Thoracic aorta (tissue), 2 donors: ENCODE data around the gene LRRC28. TPM values are rescaled to one million over a fixed set of nuclear protein-coding genes. Genes with fewer than 3 reads are reported as not detected.

Experiments used
- ATAC-seq: fragments of 150-250 bp; one replicate; pipeline ENCODE4 v1.8.0; 2017; ENCODE audit warnings: low read depth; ENCODE audit not compliant: insufficient number of reproducible peaks, low FRiP score
- DNase-seq: peaks from one replicate; pipeline ENCODE4 v3.0.0-alpha.2; 2020; ENCODE audit warnings: low spot score
- H3K27ac ChIP-seq, 2 donors: fragments of 200-600 bp; sonication (generic); 1 replicate in 1 of 2; 2 replicates in 1 of 2; pipeline ENCODE4 v1.5.1; 2016; ENCODE audit warnings: mild to moderate bottlenecking in 2 of 2, moderate library complexity in 2 of 2
- H3K27me3 ChIP-seq: fragments of 200-600 bp; sonication (generic); replicated peaks from 2 replicates; pipeline ENCODE4 v1.6.0; 2016; ENCODE audit warnings: mild to moderate bottlenecking; ENCODE audit not compliant: insufficient read depth
- H3K36me3 ChIP-seq: fragments of 200-600 bp; sonication (generic); one replicate; pipeline ENCODE4 v1.5.1; 2016
- H3K4me1 ChIP-seq, 2 donors: fragments of 200-600 bp; sonication (generic); 1 replicate in 1 of 2; 2 replicates in 1 of 2; pipeline versions ENCODE4 v1.5.1 to v1.6.0; 2016; ENCODE audit warnings: low read depth in 2 of 2, mild to moderate bottlenecking in 1 of 2; ENCODE audit not compliant: control insufficient read depth in 1 of 2
- H3K4me3 ChIP-seq: fragments of 200-600 bp; sonication (generic); 2 replicates; pipeline ENCODE4 v1.5.1; 2016; ENCODE audit warnings: mild to moderate bottlenecking
- H3K9me3 ChIP-seq: fragments of 200-600 bp; sonication (generic); 2 replicates; pipeline ENCODE4 v1.5.1; 2016
- CTCF ChIP-seq: fragments of 200-600 bp; sonication (generic); IDR thresholded peaks from one replicate; pipeline ENCODE4 v1.5.1; 2019; ENCODE audit warnings: antibody characterized with exemption
- total RNA-seq, 2 donors: library from RNA; depleted of rRNA; stranded (reverse); fragments of >200 nt; gene quantifications; one replicate each; pipeline versions ENCODE4 v1.1.0 to v1.2.3, GENCODE V29; 2016

Gene LRRC28
- total RNA-seq, 2 donors from 2014 or later: 30.1 to 35.3 TPM

- H3K4me3 ChIP-seq: no peak overlapping the region
- no peaks in the 10 kb centered on the region for H3K9me3 ChIP-seq
- no peak for TF ChIP-seq CTCF
- H3K4me1 ChIP-seq: peaks cover 18 to 42% of the 10 kb centered on the region in 2 donors
- DNase-seq (no peak), ATAC-seq (no peak)
- peak overlapping the region; percentile 69 for H3K27ac ChIP-seq
- H3K27me3 ChIP-seq: no peaks in the 10 kb centered on the region
- H3K36me3 ChIP-seq: no peaks in the 10 kb centered on the region
Observed at GRCh38 chr15:99406716-99407487, 155.6 kb downstream of the LRRC28 start.

- no peak for DNase-seq
- ATAC-seq: no peak
- H3K36me3 ChIP-seq: no peaks in the 10 kb centered on the region
- H3K27me3 ChIP-seq: no peaks in the 10 kb centered on the region
- H3K4me3 ChIP-seq: no peak overlapping the region
- no peaks in the 10 kb centered on the region for H3K9me3 ChIP-seq
- H3K4me1 ChIP-seq: peaks cover 15 to 34% of the 10 kb centered on the region in 2 donors
- H3K27ac ChIP-seq: peak overlapping the region; percentile 69
- TF ChIP-seq CTCF: no peak
Observed at GRCh38 chr15:99407716-99408115, 156.4 kb downstream of the LRRC28 start.

GRCh38 chr15:99408236-99409096 is 157.2 kb downstream of the LRRC28 start:
- DNase-seq (no peak), ATAC-seq (no peak)
- Histone ChIP-seq H3K4me3 (peak overlapping the region; percentile 1), H3K27ac (peak overlapping the region; percentile 69), H3K27me3 (no peaks in the 10 kb centered on the region), H3K36me3 (no peaks in the 10 kb centered on the region), H3K9me3 (no peaks in the 10 kb centered on the region), H3K4me1 (peaks cover 15 to 32% of the 10 kb centered on the region in 2 donors)
- TF ChIP-seq CTCF: no peak

GRCh38 chr15:99409097-99409473 is 157.8 kb downstream of the LRRC28 start:
- peak overlapping the region; percentile 69 for H3K27ac ChIP-seq
- H3K9me3 ChIP-seq: no peaks in the 10 kb centered on the region
- H3K36me3 ChIP-seq: no peaks in the 10 kb centered on the region
- DNase-seq (no peak), ATAC-seq (no peak)
- no peaks in the 10 kb centered on the region for H3K27me3 ChIP-seq
- TF ChIP-seq CTCF: peak; percentile 26
- H3K4me3 ChIP-seq: no peak overlapping the region
- peaks cover 15 to 32% of the 10 kb centered on the region in 2 donors for H3K4me1 ChIP-seq

- Histone ChIP-seq H3K27me3 (no peaks in the 10 kb centered on the region), H3K9me3 (no peaks in the 10 kb centered on the region), H3K4me1 (peaks cover 15 to 32% of the 10 kb centered on the region in 2 donors), H3K36me3 (no peaks in the 10 kb centered on the region), H3K27ac (peak overlapping the region; percentile 69), H3K4me3 (no peak overlapping the region)
- TF ChIP-seq CTCF: no peak
- DNase-seq (no peak), ATAC-seq (no peak)
Observed at GRCh38 chr15:99409560-99409959, 158.3 kb downstream of the LRRC28 start.
